Subcutaneous adipose tissue (tissue), 4 donors: Measurements from ENCODE around the gene CDH12. TPM values are rescaled to one million over a fixed set of nuclear protein-coding genes. Genes with fewer than 3 reads are reported as not detected.

Source experiments
- total RNA-seq, 4 donors: library from RNA; depleted of rRNA; stranded (reverse); fragments of >200 nt; gene quantifications; one replicate each; pipeline ENCODE4 v1.1.0, GENCODE V29; 2016
- TF ChIP-seq, protein P1 (sequence below): fragments of 450-650 bp; IDR thresholded peaks from one replicate; pipeline ENCODE4 v1.5.1; 2016; ENCODE audit warnings: low read depth, mild to moderate bottlenecking, control low read depth, antibody characterized with exemption, moderate library complexity

CDH12 gene
- total RNA-seq, 4 donors from 2014 or later, result 0.17 to 0.44 TPM; not detected in 2

DNA sequence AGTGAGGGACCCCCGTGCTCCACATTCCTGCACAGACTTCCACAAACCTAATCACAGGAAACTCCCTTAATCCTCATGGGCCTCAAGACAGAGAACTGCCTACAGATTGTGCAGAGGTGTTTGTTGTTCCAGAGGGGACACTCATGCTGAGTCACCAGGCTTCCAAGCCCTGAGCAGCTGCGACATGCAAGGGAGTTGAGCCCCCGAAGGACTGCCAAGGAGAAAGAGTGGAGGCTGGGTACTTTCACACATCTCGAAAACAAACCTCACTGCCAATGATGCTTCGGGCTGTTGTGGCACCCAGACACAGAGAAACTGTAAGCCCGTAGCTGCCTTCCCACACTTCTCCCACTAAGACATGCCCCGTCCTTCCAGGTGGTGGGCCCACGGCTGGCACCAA, 480.8 kb downstream of the CDH12 start:
- TF ChIP-seq, protein P1, sequence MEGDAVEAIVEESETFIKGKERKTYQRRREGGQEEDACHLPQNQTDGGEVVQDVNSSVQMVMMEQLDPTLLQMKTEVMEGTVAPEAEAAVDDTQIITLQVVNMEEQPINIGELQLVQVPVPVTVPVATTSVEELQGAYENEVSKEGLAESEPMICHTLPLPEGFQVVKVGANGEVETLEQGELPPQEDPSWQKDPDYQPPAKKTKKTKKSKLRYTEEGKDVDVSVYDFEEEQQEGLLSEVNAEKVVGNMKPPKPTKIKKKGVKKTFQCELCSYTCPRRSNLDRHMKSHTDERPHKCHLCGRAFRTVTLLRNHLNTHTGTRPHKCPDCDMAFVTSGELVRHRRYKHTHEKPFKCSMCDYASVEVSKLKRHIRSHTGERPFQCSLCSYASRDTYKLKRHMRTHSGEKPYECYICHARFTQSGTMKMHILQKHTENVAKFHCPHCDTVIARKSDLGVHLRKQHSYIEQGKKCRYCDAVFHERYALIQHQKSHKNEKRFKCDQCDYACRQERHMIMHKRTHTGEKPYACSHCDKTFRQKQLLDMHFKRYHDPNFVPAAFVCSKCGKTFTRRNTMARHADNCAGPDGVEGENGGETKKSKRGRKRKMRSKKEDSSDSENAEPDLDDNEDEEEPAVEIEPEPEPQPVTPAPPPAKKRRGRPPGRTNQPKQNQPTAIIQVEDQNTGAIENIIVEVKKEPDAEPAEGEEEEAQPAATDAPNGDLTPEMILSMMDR, result no peak

DNA sequence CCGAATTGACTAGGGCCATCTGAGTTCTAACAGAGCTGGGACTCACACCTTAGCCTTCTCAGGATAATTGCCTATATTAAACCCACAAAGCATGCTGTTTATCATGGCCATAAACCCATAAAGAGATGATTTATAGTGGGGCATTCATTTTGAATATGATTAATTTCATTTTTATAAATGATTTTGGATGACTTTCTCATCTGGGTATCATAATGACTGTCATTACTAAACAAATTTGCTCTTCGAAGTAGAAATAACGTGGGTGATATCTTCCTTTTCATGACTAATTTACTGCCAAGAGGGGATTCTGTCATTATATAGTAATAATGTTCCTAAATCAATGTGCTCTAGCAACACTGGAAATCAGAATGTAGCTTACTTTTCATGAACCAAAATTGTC, 498.2 kb downstream of the CDH12 start:
- TF ChIP-seq, protein P1, result no peak

DNA sequence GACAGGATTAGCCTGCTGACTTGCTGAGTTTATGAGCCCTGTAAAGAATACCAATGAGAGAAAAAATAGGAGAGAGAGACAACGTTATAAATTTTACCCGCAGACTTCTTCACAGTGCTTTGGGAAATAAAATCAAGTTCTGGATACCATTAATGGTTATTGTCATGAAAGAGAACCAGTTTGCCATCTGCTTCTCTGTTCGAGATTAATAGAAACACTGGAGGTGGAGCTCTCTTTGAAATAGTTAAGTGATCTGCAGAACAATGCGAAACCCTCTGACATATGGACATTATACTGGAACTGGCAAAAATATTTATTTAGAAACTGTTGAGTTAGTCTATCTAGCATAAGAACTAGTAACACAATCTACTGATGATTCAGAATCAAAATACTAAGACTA, 500.7 kb downstream of the CDH12 start:
- TF ChIP-seq, protein P1, result no peak

DNA sequence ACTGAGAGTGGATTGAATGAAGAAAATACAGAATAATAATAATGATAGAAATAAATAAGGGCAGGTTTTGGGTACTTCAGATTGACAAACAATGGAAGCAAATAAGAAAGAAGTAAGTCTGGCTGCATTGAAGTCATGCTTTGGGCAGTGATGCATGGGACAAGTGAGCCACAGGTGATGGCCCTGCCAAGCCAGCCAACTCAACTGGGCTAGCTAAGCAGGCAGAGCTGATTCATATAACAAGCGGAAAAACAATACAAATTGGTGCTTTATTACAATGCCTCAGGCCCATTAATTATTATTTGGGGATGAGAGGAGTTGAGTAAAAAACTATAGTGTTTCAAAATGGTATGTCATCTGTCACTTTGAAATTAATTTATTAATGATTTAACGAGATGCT, 502.0 kb downstream of the CDH12 start:
- TF ChIP-seq, protein P1, result no peak

DNA sequence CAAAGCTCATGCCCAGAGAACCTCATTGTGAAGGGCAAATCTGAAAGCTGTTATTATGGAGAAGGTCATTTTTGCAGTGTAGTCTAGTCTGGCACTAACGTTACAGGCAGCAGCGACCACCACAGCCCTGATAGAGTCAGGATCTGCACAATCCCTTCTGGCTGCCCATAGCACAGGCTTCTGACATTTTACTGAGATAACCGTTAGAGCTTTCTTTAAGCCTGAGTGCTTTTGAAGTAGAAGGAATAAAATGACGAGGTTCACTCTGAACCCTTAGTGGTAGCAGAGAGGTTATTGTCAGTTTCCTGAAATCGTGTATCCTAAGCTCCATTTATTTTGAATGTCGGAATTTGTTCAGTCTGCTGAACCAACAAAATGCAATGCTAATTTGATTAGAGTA, 505.1 kb downstream of the CDH12 start:
- TF ChIP-seq, protein P1, result no peak

DNA sequence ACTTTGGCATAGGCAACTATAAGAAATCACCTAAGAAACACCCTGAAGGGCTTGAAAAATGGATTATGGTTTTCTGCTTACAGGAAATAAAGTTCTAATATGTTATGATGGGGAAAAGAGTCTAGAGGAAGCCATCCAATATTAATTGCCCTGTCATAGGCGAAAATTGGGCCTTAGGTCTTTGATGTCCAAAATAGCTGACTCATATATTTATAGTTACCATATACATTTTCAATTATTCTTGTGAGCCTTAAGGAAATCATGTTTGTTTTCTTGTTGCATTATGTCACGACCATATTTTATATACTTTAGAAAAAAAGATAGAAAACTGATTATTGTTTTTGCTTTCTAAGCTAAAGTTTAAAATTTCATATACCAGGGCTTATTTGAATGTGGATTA, 509.1 kb downstream of the CDH12 start:
- TF ChIP-seq, protein P1, result no peak

DNA sequence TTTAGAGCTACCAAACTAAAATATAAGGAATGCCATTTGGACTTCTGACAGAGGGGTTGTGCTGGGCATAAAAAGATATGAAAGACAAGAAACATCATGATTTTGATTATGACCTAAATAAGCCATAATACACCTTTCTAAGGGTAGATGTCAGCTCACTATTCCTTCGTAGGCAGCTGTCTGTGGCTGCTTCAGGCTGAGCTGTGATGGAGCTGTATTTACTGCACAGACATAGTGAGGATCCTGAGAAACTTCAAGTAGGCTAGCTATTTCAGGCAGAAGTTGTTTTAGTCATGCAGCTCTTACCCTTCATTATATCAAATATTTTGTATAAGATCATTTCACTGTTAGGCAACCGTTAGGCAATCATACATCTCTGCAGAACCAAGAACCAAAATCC, 511.7 kb downstream of the CDH12 start:
- TF ChIP-seq, protein P1, result no peak
